Middle frontal gyrus (tissue), 1 donor: ENCODE data around the gene PCDHGA10.
"Not testable (repeated sequence)": the region's sequence is repeated elsewhere in the genome, so short reads cannot be mapped to it uniquely, and the experiment has no call there.

Experiments
- DNase-seq: peaks from one replicate; pipeline ENCODE4 v3.0.0-alpha.2; 2015; ENCODE audit warnings: low spot score; ENCODE audit errors: extremely low spot score

The PCDHGA10 gene

GRCh38 chr5:141392429-141393198, 20.2 kb upstream of the PCDHGA10 start, which contains the start of gene PCDHGA8:
PCDHGA8 (plus strand) TSS chr5:141392633; CDS start chr5:141392814, 181 bp downstream.
- DNase-seq, result no peak

- no peak for DNase-seq
These were observed 19.5 kb upstream of the PCDHGA10 start for GRCh38 chr5:141393267-141393666.

- not testable (repeated sequence) for DNase-seq
These were observed 18.2 kb upstream of the PCDHGA10 start for GRCh38 chr5:141394401-141395187.

GRCh38 chr5:141397756-141398551, 14.8 kb upstream of the PCDHGA10 start, which contains the start of gene PCDHGB5:
PCDHGB5 (plus strand) TSS chr5:141397947; CDS start chr5:141398128, 181 bp downstream.
- DNase-seq, result not testable (repeated sequence)

GRCh38 chr5:141398608-141399007, 14.2 kb upstream of the PCDHGA10 start:
- no peak for DNase-seq

GRCh38 chr5:141399555-141400258, 13.1 kb upstream of the PCDHGA10 start:
- no peak for DNase-seq

- DNase-seq, result no peak
These were observed 10.1 kb upstream of the PCDHGA10 start, which contains the start of gene PCDHGA9 for GRCh38 chr5:141402553-141403243. PCDHGA9 (plus strand) TSS chr5:141402778; CDS start chr5:141402953, 175 bp downstream.

GRCh38 chr5:141403387-141403786, 9.4 kb upstream of the PCDHGA10 start:
- DNase-seq, result no peak

GRCh38 chr5:141407790-141408505, 4.8 kb upstream of the PCDHGA10 start, which contains the start of gene PCDHGB6:
PCDHGB6 (plus strand) TSS chr5:141408021; CDS start chr5:141408203, 182 bp downstream.
- not testable (repeated sequence) for DNase-seq

- DNase-seq, result no peak
These were observed 3.0 kb upstream of the PCDHGA10 start for GRCh38 chr5:141409598-141410306.

- DNase-seq, result no peak
These were observed 1.2 kb upstream of the PCDHGA10 start for GRCh38 chr5:141411575-141411974.

GRCh38 chr5:141413540-141414069, 818 bp downstream of the PCDHGA10 start:
- no peak for DNase-seq

- not testable (repeated sequence) for DNase-seq
These were observed 1.9 kb downstream of the PCDHGA10 start for GRCh38 chr5:141414548-141415274.

GRCh38 chr5:141415275-141415618, 2.5 kb downstream of the PCDHGA10 start:
- DNase-seq, result not testable (repeated sequence)

- DNase-seq, result not testable (repeated sequence)
These were observed 4.8 kb downstream of the PCDHGA10 start, which contains the start of gene PCDHGB7 for GRCh38 chr5:141417494-141418172. PCDHGB7 (plus strand) TSS chr5:141417677; CDS start chr5:141417860, 183 bp downstream.

GRCh38 chr5:141419074-141419880, 6.5 kb downstream of the PCDHGA10 start:
- no peak for DNase-seq
